Measurements from ENCODE around the gene TNK2. TPM values are rescaled to one million over a fixed set of nuclear protein-coding genes. Genes with fewer than 3 reads are reported as not detected.
A peak's percentile ranks its signal among the peaks of the same experiment; 100 is the strongest.
"Not testable (repeated sequence)": the region's sequence is repeated elsewhere in the genome, so short reads cannot be mapped to it uniquely, and the experiment has no call there.

Gene TNK2
- total RNA-seq, 1 donor from 2014 or later: 126 TPM

- H3K4me1 Mint-ChIP-seq (ENCODE audit: low read depth); H3K27ac Mint-ChIP-seq; H3K36me3 Mint-ChIP-seq (ENCODE audit: low read depth); intact Hi-C loops (cut with micrococcal nuclease); H3K27me3 Mint-ChIP-seq (ENCODE audit: insufficient read depth); H3K9me3 Mint-ChIP-seq; H3K4me3 Mint-ChIP-seq; DNase-seq (ENCODE audit: low spot score): not testable (repeated sequence)
Observed at GRCh38 chr3:195939526-195940470, 31.4 kb upstream of the TNK2 start.

GRCh38 chr3:195933044-195933430 is 24.7 kb upstream of the TNK2 start:
- intact Hi-C loops (cut with micrococcal nuclease); H3K4me1 Mint-ChIP-seq (ENCODE audit: low read depth); H3K4me3 Mint-ChIP-seq; H3K9me3 Mint-ChIP-seq; H3K36me3 Mint-ChIP-seq (ENCODE audit: low read depth); H3K27me3 Mint-ChIP-seq (ENCODE audit: insufficient read depth); DNase-seq (ENCODE audit: low spot score); H3K27ac Mint-ChIP-seq: not testable (repeated sequence)

GRCh38 chr3:195932418-195933043 is 24.2 kb upstream of the TNK2 start:
- Mint-ChIP-seq H3K9me3 (no peaks in the 10 kb centered on the region), H3K4me1 (ENCODE audit: low read depth) (no peaks in the 10 kb centered on the region), H3K27me3 (ENCODE audit: insufficient read depth) (peaks cover 3% of the 10 kb centered on the region), H3K4me3 (no peak overlapping the region), H3K36me3 (ENCODE audit: low read depth) (peaks cover 2% of the 10 kb centered on the region), H3K27ac (no peak overlapping the region)
- intact Hi-C loops (cut with micrococcal nuclease): no loop called here
- no peak for DNase-seq (ENCODE audit: low spot score)

- no peak overlapping the region for H3K4me3 Mint-ChIP-seq
- no peak overlapping the region for H3K27ac Mint-ChIP-seq
- intact Hi-C loops (cut with micrococcal nuclease): no loop called here
- H3K9me3 Mint-ChIP-seq: no peaks in the 10 kb centered on the region
- H3K4me1 Mint-ChIP-seq (ENCODE audit: low read depth): no peaks in the 10 kb centered on the region
- H3K27me3 Mint-ChIP-seq (ENCODE audit: insufficient read depth): peaks cover 3% of the 10 kb centered on the region
- peaks cover 2% of the 10 kb centered on the region for H3K36me3 Mint-ChIP-seq (ENCODE audit: low read depth)
- no peak for DNase-seq (ENCODE audit: low spot score)
Observed at GRCh38 chr3:195931582-195932273, 23.4 kb upstream of the TNK2 start.

- Mint-ChIP-seq H3K27me3 (ENCODE audit: insufficient read depth) (peaks cover 5% of the 10 kb centered on the region), H3K27ac (no peak overlapping the region), H3K36me3 (ENCODE audit: low read depth) (peaks cover 2% of the 10 kb centered on the region), H3K4me3 (no peak overlapping the region), H3K9me3 (no peaks in the 10 kb centered on the region), H3K4me1 (ENCODE audit: low read depth) (no peaks in the 10 kb centered on the region)
- DNase-seq (ENCODE audit: low spot score): no peak
- intact Hi-C loops (cut with micrococcal nuclease): no loop called here
Observed at GRCh38 chr3:195929452-195929851, 21.1 kb upstream of the TNK2 start.

- no peak overlapping the region for H3K27ac Mint-ChIP-seq
Observed at GRCh38 chr3:195921334-195921791, 13.0 kb upstream of the TNK2 start.

GRCh38 chr3:195918176-195918575 is 9.8 kb upstream of the TNK2 start:
- no peak overlapping the region for H3K4me3 Mint-ChIP-seq
- peaks cover 3% of the 10 kb centered on the region for H3K27me3 Mint-ChIP-seq (ENCODE audit: insufficient read depth)
- no peak for DNase-seq (ENCODE audit: low spot score)
- no peak overlapping the region for H3K27ac Mint-ChIP-seq
- intact Hi-C loops (cut with micrococcal nuclease): no loop called here
- H3K4me1 Mint-ChIP-seq (ENCODE audit: low read depth): peaks cover 12% of the 10 kb centered on the region
- H3K36me3 Mint-ChIP-seq (ENCODE audit: low read depth): no peaks in the 10 kb centered on the region
- no peaks in the 10 kb centered on the region for H3K9me3 Mint-ChIP-seq

More at GRCh38 chr3:195921334-195921791, 13.0 kb upstream of the TNK2 start:
- no peaks in the 10 kb centered on the region for H3K36me3 Mint-ChIP-seq (ENCODE audit: low read depth)
- no peaks in the 10 kb centered on the region for H3K9me3 Mint-ChIP-seq
- no peak overlapping the region for H3K4me3 Mint-ChIP-seq
- DNase-seq (ENCODE audit: low spot score): no peak
- no peaks in the 10 kb centered on the region for H3K4me1 Mint-ChIP-seq (ENCODE audit: low read depth)
- intact Hi-C loops (cut with micrococcal nuclease): no loop called here
- peaks cover 7% of the 10 kb centered on the region for H3K27me3 Mint-ChIP-seq (ENCODE audit: insufficient read depth)

GRCh38 chr3:195916991-195917390 is 8.6 kb upstream of the TNK2 start:
- DNase-seq (ENCODE audit: low spot score): no peak
- Mint-ChIP-seq H3K36me3 (ENCODE audit: low read depth) (no peaks in the 10 kb centered on the region), H3K9me3 (no peaks in the 10 kb centered on the region), H3K27me3 (ENCODE audit: insufficient read depth) (peaks cover 3% of the 10 kb centered on the region), H3K27ac (no peak overlapping the region), H3K4me1 (ENCODE audit: low read depth) (peaks cover 12% of the 10 kb centered on the region), H3K4me3 (no peak overlapping the region)
- intact Hi-C loops (cut with micrococcal nuclease): no loop called here

- DNase-seq (ENCODE audit: low spot score): no peak
- Mint-ChIP-seq H3K36me3 (ENCODE audit: low read depth) (no peaks in the 10 kb centered on the region), H3K27ac (no peak overlapping the region), H3K27me3 (ENCODE audit: insufficient read depth) (peaks cover 3% of the 10 kb centered on the region), H3K4me1 (ENCODE audit: low read depth) (peaks cover 12% of the 10 kb centered on the region), H3K4me3 (no peak overlapping the region), H3K9me3 (no peaks in the 10 kb centered on the region)
- intact Hi-C loops (cut with micrococcal nuclease): no loop called here
Observed at GRCh38 chr3:195916291-195916690, 7.9 kb upstream of the TNK2 start.

GRCh38 chr3:195914648-195915473 is 6.5 kb upstream of the TNK2 start:
- peak; percentile 87 for DNase-seq (ENCODE audit: low spot score)
- no peaks in the 10 kb centered on the region for H3K36me3 Mint-ChIP-seq (ENCODE audit: low read depth)
- H3K27me3 Mint-ChIP-seq (ENCODE audit: insufficient read depth): peaks cover 3% of the 10 kb centered on the region
- H3K4me3 Mint-ChIP-seq: no peak overlapping the region
- no peaks in the 10 kb centered on the region for H3K9me3 Mint-ChIP-seq
- peak overlapping the region; percentile 81 for H3K27ac Mint-ChIP-seq
- intact Hi-C loops (cut with micrococcal nuclease): loop anchor here (1.0 to 2.0 kb wide), 5 partner anchors 8 to 64 kb away; no protein-coding TSS in a partner anchor
- H3K4me1 Mint-ChIP-seq (ENCODE audit: low read depth): peaks cover 12% of the 10 kb centered on the region

GRCh38 chr3:195914146-195914545 is 5.8 kb upstream of the TNK2 start:
- H3K9me3 Mint-ChIP-seq; DNase-seq (ENCODE audit: low spot score); H3K27me3 Mint-ChIP-seq (ENCODE audit: insufficient read depth); H3K4me3 Mint-ChIP-seq; H3K36me3 Mint-ChIP-seq (ENCODE audit: low read depth): not testable (repeated sequence)
- Mint-ChIP-seq H3K27ac (peak overlapping the region; percentile 81), H3K4me1 (ENCODE audit: low read depth) (peaks cover 12% of the 10 kb centered on the region)
- intact Hi-C loops (cut with micrococcal nuclease): loop anchor here (2.0 kb wide), 1 partner anchor 63 kb away; no protein-coding TSS in a partner anchor

GRCh38 chr3:195913382-195913781 is 5.0 kb upstream of the TNK2 start:
- no peak for DNase-seq (ENCODE audit: low spot score)
- Mint-ChIP-seq H3K36me3 (ENCODE audit: low read depth) (no peaks in the 10 kb centered on the region), H3K9me3 (no peaks in the 10 kb centered on the region), H3K4me1 (ENCODE audit: low read depth) (peaks cover 12% of the 10 kb centered on the region), H3K27me3 (ENCODE audit: insufficient read depth) (no peaks in the 10 kb centered on the region), H3K4me3 (no peak overlapping the region), H3K27ac (no peak overlapping the region)
- intact Hi-C loops (cut with micrococcal nuclease): no loop called here

All from activated T-helper 1 cell treated with anti-CD3 and anti-CD28 coated beads, Interleukin-12 subunit alpha, Interleukin-12 subunit beta, Interleukin-2, Interleukin-4 antibody, amounts not matched to agents 30 ng/mL and 10 ng/mL and 1 ng/mL, durations not matched to agents 14 hours and 24 hours and 36 hours (primary cell).